Upper lobe of right lung (tissue), 1 donor: ENCODE measurements around the gene FAM110C. TPM values are rescaled to one million over a fixed set of nuclear protein-coding genes. Genes with fewer than 3 reads are reported as not detected.

Experiments used
- ATAC-seq: fragments of 200-7000 bp; cut with Tn5 transposase; one replicate; pipeline ENCODE4 v1.9.1; 2020; ENCODE audit warnings: mild to moderate bottlenecking, moderate library complexity
- DNase-seq: peaks from one replicate; pipeline ENCODE4 v3.0.0-alpha.2; 2020
- H3K27ac ChIP-seq: fragments of 200-600 bp; one replicate; pipeline ENCODE4 v1.8.0; 2022
- H3K27me3 ChIP-seq: fragments of 200-600 bp; one replicate; pipeline ENCODE4 v1.8.0; 2022; ENCODE audit warnings: mild to moderate bottlenecking
- H3K36me3 ChIP-seq: fragments of 200-600 bp; one replicate; pipeline ENCODE4 v1.8.0; 2022
- H3K4me1 ChIP-seq: fragments of 200-600 bp; one replicate; pipeline ENCODE4 v1.8.0; 2022
- H3K4me3 ChIP-seq: fragments of 200-600 bp; one replicate; pipeline ENCODE4 v1.8.0; 2022; ENCODE audit warnings: mild to moderate bottlenecking
- H3K9me3 ChIP-seq: fragments of 200-600 bp; one replicate; pipeline ENCODE4 v1.8.0; 2022
- intact Hi-C: fragments of 100-400 bp; cut with DNase I; formaldehyde crosslinking; loops from one replicate; pipeline ENCODE4 v1.11.0; 2022
- long read RNA-seq: library from polyadenylated mRNA; unstranded; transcript quantifications from one replicate; pipeline ENCODE4 v2.0.0, GENCODE V29; 2021
- total RNA-seq: library from RNA; stranded (reverse); fragmentation: NEBNext Ultra II Directional; extraction: Animal tissue kit (Norgen Biotek cat#: 25700); gene quantifications from one replicate; pipeline ENCODE4 v1.2.1, GENCODE V29; 2021
- TF ChIP-seq, protein P1 (sequence below): fragments of 200-600 bp; IDR thresholded peaks from one replicate; pipeline ENCODE4 v1.8.0; 2022; ENCODE audit warnings: antibody characterized with exemption
- donor health status: DM: no; HTN: yes; CAD: no; lungs with severe emphysema.

The FAM110C gene, protein sequence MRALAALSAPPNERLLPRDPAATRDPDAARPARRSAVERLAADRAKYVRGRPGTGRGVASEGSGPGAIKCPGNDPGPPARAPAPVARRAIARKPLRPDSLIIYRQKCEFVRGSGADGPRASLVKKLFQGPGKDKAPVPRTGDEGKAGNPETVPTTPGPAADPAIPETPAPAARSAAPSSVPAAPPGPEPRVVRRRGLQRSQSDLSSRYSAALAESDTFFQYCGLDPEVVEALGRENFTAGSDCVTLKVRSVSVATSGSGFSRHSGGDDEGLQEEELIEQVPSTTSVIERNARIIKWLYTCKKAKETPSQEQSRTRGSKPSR
- 4.8 TPM for total RNA-seq
- long read RNA-seq, transcript FAM110C-201 (2 exons, 3,760 nt): major isoform, 11 of 12 reads
- long read RNA-seq, partial matches to known transcripts: 0 of 12 reads
- long read RNA-seq, other reads (novel, unspliced or antisense): 1 of 12 reads

DNA sequence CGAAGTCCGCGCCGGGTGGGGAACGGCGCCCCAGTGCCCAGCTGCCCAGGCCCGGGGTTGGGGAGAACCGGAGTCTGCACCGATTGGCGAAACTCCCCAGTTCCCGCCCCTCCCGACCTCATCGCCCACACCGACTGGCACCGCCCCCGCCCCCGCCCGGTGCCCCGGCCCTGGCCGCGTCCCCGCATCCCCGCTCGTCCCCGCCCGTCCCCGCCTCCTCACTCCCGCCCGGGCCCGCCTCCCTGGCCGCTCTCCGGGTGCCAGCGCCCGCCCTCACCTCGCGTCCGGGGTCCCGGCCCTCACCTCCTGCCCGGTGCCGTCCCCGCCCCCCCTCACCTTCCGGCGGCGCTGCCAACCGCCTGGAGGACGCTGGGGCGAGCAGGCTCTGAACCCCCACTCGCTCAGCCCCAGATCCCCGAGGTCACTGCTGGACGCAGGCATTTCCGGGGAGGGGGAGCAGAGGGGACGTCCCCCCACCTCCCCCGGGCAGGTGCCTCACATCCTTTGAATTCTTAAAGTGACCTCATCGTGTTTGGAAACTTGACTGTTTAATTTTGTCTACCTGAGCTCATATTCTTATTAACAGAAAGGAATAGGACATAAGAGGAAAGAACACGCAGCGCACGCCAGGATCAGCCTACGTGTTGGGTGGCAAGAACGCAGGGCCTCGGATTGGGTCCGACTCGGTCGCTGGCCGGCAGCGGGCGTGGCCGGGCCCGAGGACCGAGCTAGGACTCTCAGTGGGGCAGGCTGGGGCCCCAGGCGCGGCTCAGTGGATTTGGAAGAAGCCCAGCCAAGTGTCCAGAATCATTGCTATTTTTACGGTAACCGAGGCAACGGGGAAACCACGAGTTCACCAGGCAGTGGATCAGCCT, at the start of gene FAM110C:
Gene FAM110C, minus strand, starts transcription at position 35 of the 875 bp plus-strand sequence. CDS start 120 bp downstream, outside the sequence.
- DNase-seq: peak; percentile 93
- ATAC-seq: peak; percentile 92

DNA sequence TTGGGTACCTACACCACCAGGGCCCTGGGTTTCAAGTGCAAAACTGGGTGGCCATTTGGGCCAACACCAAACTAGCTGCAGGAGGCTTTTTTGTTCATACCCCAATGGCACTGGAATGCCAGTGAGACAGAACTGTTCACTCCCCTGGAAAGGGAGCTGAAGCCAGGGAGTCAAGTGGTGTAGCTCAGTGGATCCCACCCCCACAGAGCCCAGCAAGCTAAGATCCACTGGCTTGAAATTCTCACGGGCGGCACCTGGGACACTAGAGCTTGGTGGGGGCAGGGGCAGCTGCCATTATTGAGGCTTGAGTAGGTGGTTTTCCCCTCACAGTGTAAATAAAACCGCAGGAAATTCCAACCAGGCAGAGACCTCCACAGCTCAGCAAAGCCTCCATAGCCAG, 46.0 kb upstream of the FAM110C start:
- TF ChIP-seq, protein P1, sequence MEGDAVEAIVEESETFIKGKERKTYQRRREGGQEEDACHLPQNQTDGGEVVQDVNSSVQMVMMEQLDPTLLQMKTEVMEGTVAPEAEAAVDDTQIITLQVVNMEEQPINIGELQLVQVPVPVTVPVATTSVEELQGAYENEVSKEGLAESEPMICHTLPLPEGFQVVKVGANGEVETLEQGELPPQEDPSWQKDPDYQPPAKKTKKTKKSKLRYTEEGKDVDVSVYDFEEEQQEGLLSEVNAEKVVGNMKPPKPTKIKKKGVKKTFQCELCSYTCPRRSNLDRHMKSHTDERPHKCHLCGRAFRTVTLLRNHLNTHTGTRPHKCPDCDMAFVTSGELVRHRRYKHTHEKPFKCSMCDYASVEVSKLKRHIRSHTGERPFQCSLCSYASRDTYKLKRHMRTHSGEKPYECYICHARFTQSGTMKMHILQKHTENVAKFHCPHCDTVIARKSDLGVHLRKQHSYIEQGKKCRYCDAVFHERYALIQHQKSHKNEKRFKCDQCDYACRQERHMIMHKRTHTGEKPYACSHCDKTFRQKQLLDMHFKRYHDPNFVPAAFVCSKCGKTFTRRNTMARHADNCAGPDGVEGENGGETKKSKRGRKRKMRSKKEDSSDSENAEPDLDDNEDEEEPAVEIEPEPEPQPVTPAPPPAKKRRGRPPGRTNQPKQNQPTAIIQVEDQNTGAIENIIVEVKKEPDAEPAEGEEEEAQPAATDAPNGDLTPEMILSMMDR: no peak
- H3K4me3 ChIP-seq: no peak overlapping the region
- no peaks in the 10 kb centered on the region for H3K9me3 ChIP-seq
- H3K27ac ChIP-seq: no peak overlapping the region
- no peaks in the 10 kb centered on the region for H3K4me1 ChIP-seq
- no peaks in the 10 kb centered on the region for H3K36me3 ChIP-seq
- DNase-seq (no peak), ATAC-seq (no peak)
- intact Hi-C loops: no loop called here
- H3K27me3 ChIP-seq: no peaks in the 10 kb centered on the region

More for the DNA sequence above, at the start of gene FAM110C:
- Histone ChIP-seq H3K4me3 (peak within 1 kb of the TSS; percentile 63), H3K4me1 (peaks cover 4% of the 10 kb centered on the region), H3K27ac (peak within 1 kb of the TSS; percentile 90), H3K9me3 (no peaks in the 10 kb centered on the region), H3K27me3 (peaks cover 21% of the 10 kb centered on the region), H3K36me3 (peaks cover 1% of the 10 kb centered on the region)
- TF ChIP-seq, protein P1: no peak
- intact Hi-C loops: no loop called here

DNA sequence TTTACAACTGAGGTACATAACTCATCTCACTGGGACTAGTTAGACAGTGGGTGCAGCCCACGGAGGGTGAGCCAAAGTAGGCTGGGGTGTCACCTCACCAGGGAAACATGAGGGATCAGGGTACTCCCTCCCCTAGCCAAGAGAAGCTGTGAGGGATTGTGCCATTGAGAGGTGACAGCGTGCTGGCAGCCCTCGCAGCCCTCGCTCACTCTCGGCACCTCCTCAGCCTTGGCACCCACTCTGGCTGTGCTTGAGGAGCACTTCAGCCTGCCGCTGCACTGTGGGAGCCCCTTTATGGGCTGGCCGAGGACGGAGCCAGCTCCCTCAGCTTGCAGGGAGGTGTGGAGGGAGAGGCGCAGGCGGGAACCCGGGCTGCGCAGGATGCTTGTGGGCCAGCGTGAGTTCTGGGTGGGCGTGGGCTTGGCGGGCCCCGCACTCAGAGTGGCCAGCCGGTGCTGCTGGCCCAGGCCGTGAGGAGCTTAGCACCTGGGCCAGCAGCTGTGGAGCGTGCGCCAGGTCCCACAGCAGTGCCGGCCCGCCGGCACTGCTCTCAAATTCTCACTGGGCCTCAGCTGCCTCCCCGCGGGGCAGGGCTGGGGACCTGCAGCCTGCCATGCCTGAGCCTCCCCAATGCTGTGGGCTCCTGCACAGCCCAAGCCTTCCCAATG, 44.5 kb upstream of the FAM110C start:
- DNase-seq (peak; percentile 70), ATAC-seq (peak; percentile 44)
- Histone ChIP-seq H3K9me3 (no peaks in the 10 kb centered on the region), H3K4me3 (no peak overlapping the region), H3K27ac (no peak overlapping the region), H3K27me3 (no peaks in the 10 kb centered on the region), H3K36me3 (no peaks in the 10 kb centered on the region), H3K4me1 (no peaks in the 10 kb centered on the region)
- intact Hi-C loops: no loop called here
- TF ChIP-seq, protein P1: no peak

DNA sequence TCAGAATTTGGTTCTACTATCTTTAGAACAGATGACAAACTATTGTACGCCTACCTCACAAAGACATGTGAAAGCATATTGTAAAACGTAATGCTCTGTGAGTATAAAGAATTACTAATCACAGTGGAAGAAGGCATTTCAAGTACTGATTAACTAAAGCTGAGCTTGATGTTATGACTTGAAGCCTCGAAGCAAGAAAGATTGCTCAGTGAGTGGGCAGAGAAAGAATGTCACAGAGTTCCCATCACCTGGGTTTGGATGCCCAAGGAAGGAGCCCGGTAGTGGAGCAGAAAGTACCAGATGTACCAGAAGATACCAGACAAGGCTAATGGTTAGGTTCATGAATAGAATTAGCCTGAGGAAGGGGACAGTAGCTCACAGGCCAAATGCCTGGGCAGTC, 39.5 kb upstream of the FAM110C start:
- H3K27ac ChIP-seq: no peak overlapping the region
- TF ChIP-seq, protein P1: no peak
- H3K4me3 ChIP-seq: no peak overlapping the region
- DNase-seq: no peak
- H3K27me3 ChIP-seq: no peaks in the 10 kb centered on the region
- intact Hi-C loops: no loop called here
- no peaks in the 10 kb centered on the region for H3K4me1 ChIP-seq
- H3K9me3 ChIP-seq: no peaks in the 10 kb centered on the region
- no peak for ATAC-seq
- no peaks in the 10 kb centered on the region for H3K36me3 ChIP-seq

DNA sequence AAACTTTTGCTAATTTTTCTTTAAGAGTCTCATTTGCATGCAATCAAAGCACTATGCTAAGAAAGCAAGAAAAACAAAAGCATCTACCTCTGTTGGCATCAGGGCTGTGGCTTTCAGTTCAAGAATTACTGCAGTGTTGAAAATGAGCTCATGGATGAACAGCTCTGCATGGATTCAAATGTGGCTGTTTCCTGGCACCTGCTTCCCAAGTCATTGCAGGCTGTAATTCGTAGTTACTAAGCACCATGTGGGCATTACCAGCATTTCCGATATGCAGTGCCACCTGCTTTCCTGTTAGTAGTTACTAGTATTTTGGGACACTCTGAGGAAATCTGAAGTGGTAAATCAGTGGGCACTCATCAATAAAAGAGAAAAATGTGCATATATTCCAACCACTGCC, 37.8 kb upstream of the FAM110C start:
- DNase-seq (no peak), ATAC-seq (no peak)
- no peaks in the 10 kb centered on the region for H3K9me3 ChIP-seq
- no peak overlapping the region for H3K4me3 ChIP-seq
- no peaks in the 10 kb centered on the region for H3K4me1 ChIP-seq
- no peak overlapping the region for H3K27ac ChIP-seq
- TF ChIP-seq, protein P1: no peak
- H3K36me3 ChIP-seq: no peaks in the 10 kb centered on the region
- H3K27me3 ChIP-seq: peaks cover 6% of the 10 kb centered on the region
- intact Hi-C loops: no loop called here
